K562 (cell line): ENCODE results near the gene SLC27A4. TPM values are rescaled to one million over a fixed set of nuclear protein-coding genes. Genes with fewer than 3 reads are reported as not detected.

Experiments
- ATAC-seq: fragments of 200-7000 bp; cut with Tn5 transposase; 3 replicates; pipeline ENCODE4 v1.9.1; 2020; ENCODE audit warnings: moderate library complexity
- BruUV-seq: library from RNA; stranded (reverse); fragments of 400-500 nt; replicated peaks from 2 replicates; lab custom pipeline; 2021; lab: Mats Ljungman, UMichigan
- CTCF ChIA-PET: fragments of 300-600 bp; formaldehyde crosslinking; extraction: SDS; loops from one replicate; lab custom pipeline; 2021; ENCODE audit warnings: low intra/inter-chr PET ratio; lab: Yijun Ruan, JAX
- POLR2A ChIA-PET: fragments of 300-600, 350-650 bp; sonication (Branson Sonifier 250); formaldehyde crosslinking; extraction: SDS; loops from one replicate; lab custom pipeline; 2021; ENCODE audit warnings: antibody characterized with exemption, inconsistent platforms; lab: Yijun Ruan, JAX
- DNase-seq, 4 experiments: peaks; one replicate each; pipeline versions ENCODE4 v3.0.0 to v3.0.0-alpha.2; 2011 to 2018; ENCODE audit warnings: low spot score in 3 of 4, mixed read lengths in 3 of 4; ENCODE audit errors: extremely low read depth in 1 of 4
- FAIRE-seq: peaks from 2 replicates; lab custom pipeline; 2011; peaks lifted over from hg19 to GRCh38; lab: Jason Lieb, UNC
- H2AFZ ChIP-seq: 2 replicates; pipeline ENCODE4 v1.6.0; 2011; ENCODE audit warnings: low read depth, low read length, control low read depth, inconsistent platforms
- H3K27ac ChIP-seq: fragments of 200-600 bp; 3 replicates; pipeline ENCODE4 v1.8.0; 2011; ENCODE audit warnings: low read depth, mild to moderate bottlenecking, control low read depth, inconsistent platforms, low read length, moderate library complexity, mixed read lengths; ENCODE audit errors: extremely low read depth
- H3K27me3 ChIP-seq, 2 experiments: fragments of 300-600 bp in 1 of 2; 2 replicates in 1 of 2; 3 replicates in 1 of 2; pipeline versions ENCODE4 v1.6.0 to v1.8.0; 2011; ENCODE audit warnings: inconsistent platforms in 2 of 2, low read length in 2 of 2, mild to moderate bottlenecking in 1 of 2, mixed read lengths in 1 of 2, moderate library complexity in 1 of 2; ENCODE audit not compliant: control insufficient read depth in 2 of 2, insufficient read depth in 2 of 2
- H3K36me3 ChIP-seq: fragments of 300-600 bp; 3 replicates; pipeline ENCODE4 v1.8.0; 2011; ENCODE audit warnings: mild to moderate bottlenecking, low read length, inconsistent platforms; ENCODE audit not compliant: control insufficient read depth, insufficient read depth
- H3K4me1 ChIP-seq, 2 experiments: fragments of 200-600 bp in 1 of 2; replicated peaks in 1 of 2; 2 replicates in 1 of 2; 3 replicates in 1 of 2; pipeline versions ENCODE4 v1.5.1 to v1.8.0; 2011; ENCODE audit warnings: inconsistent platforms in 2 of 2, low read length in 2 of 2, mild to moderate bottlenecking in 1 of 2, mixed read lengths in 1 of 2, moderate library complexity in 1 of 2; ENCODE audit not compliant: control insufficient read depth in 2 of 2, insufficient read depth in 2 of 2
- H3K4me2 ChIP-seq: 2 replicates; pipeline ENCODE4 v1.6.1; 2011; ENCODE audit warnings: low read length, control low read depth, inconsistent platforms, mixed read lengths; ENCODE audit not compliant: insufficient read depth
- H3K4me3 ChIP-seq: fragments of 200-600 bp; sonication (generic), shearing (Covaris generic); 2 replicates; pipeline ENCODE4 v1.5.1; 2016; ENCODE audit warnings: control low read depth, inconsistent platforms
- H3K79me2 ChIP-seq: fragments of 200-600 bp; 3 replicates; pipeline ENCODE4 v1.8.0; 2011; ENCODE audit warnings: low read length, inconsistent platforms; ENCODE audit not compliant: control insufficient read depth, insufficient read depth
- H3K9ac ChIP-seq, 2 experiments: 2 replicates each; pipeline versions ENCODE4 v1.6.0 to v1.6.1; 2011; ENCODE audit warnings: low read depth in 2 of 2, low read length in 2 of 2, control low read depth in 1 of 2, inconsistent platforms in 1 of 2, mild to moderate bottlenecking in 1 of 2, mixed read lengths in 1 of 2; ENCODE audit not compliant: insufficient read depth in 1 of 2
- H3K9me1 ChIP-seq: one replicate; pipeline ENCODE4 v1.6.0; 2011; ENCODE audit warnings: inconsistent platforms, mild to moderate bottlenecking, low read length, moderate library complexity; ENCODE audit not compliant: control insufficient read depth, insufficient read depth
- H3K9me3 ChIP-seq: replicated peaks from 2 replicates; pipeline ENCODE4 v1.5.1; 2011; ENCODE audit warnings: low read depth, low read length, inconsistent platforms; ENCODE audit not compliant: control insufficient read depth, insufficient read depth
- H4K20me1 ChIP-seq: replicated peaks from 2 replicates; pipeline ENCODE4 v1.6.1; 2011; ENCODE audit warnings: low read length, inconsistent platforms, mixed read lengths; ENCODE audit not compliant: control insufficient read depth, insufficient read depth
- CHD4 ChIP-seq: fragments of 200-600 bp; sonication (generic); IDR thresholded peaks from 3 replicates; pipeline ENCODE4 v1.6.1; 2012; ENCODE audit warnings: low read depth, mild to moderate bottlenecking, mixed read lengths, low read length, inconsistent platforms; ENCODE audit not compliant: insufficient read depth, insufficient replicate concordance, poor library complexity, severe bottlenecking
- CUX1 ChIP-seq: fragments of 200-800 bp; sonication (Bioruptor generic); IDR thresholded peaks from 2 replicates; pipeline ENCODE4 v1.6.1; 2016; ENCODE audit warnings: missing genetic modification characterization, missing compliant biosample characterization
- KDM4B ChIP-seq, 2 experiments: fragments of 450-650 bp in 1 of 2; sonication (generic) in 1 of 2; IDR thresholded peaks; 2 replicates each; pipeline ENCODE4 v1.6.1; 2016 to 2017; ENCODE audit warnings: borderline replicate concordance in 2 of 2, antibody characterized with exemption in 1 of 2, low read depth in 1 of 2, mild to moderate bottlenecking in 1 of 2
- PHB2 ChIP-seq: fragments of 450-650 bp; IDR thresholded peaks from 2 replicates; pipeline ENCODE4 v1.6.1; 2017; ENCODE audit warnings: low read depth
- TFAM ChIP-seq: fragments of 250-450 bp; sonication (Bioruptor Pico); conservative IDR thresholded peaks from 2 replicates; pipeline ENCODE4 v1.5.0; 2021; ENCODE audit warnings: mild to moderate bottlenecking, moderate library complexity
- TFAP4 ChIP-seq: sonication (generic); formaldehyde crosslinking; IDR thresholded peaks from 2 replicates; pipeline ENCODE4 v1.8.0; 2022; ENCODE audit warnings: missing genetic modification reagents, mild to moderate bottlenecking, moderate library complexity, borderline replicate concordance
- THRB ChIP-seq: fragments of 450-650 bp; formaldehyde crosslinking; conservative IDR thresholded peaks from 2 replicates; pipeline ENCODE4 v1.4.0; 2022; ENCODE audit warnings: mild to moderate bottlenecking, missing genetic modification characterization
- ZBTB2 ChIP-seq: fragments of 450-650 bp; IDR thresholded peaks from 2 replicates; pipeline ENCODE4 v1.6.1; 2016; ENCODE audit warnings: antibody characterized with exemption
- ZFP91 ChIP-seq: sonication (generic); formaldehyde crosslinking; IDR thresholded peaks from 2 replicates; pipeline ENCODE4 v1.8.0; 2022; ENCODE audit warnings: mild to moderate bottlenecking, missing genetic modification reagents
- ZNF197 ChIP-seq: fragments of 200-800 bp; sonication (Bioruptor generic); IDR thresholded peaks from 2 replicates; pipeline ENCODE4 v1.6.1; 2016; ENCODE audit warnings: low read depth, missing genetic modification characterization, missing compliant biosample characterization
- ZNF780A ChIP-seq: fragments of 250-450 bp; sonication (Bioruptor Pico); IDR thresholded peaks from 2 replicates; pipeline ENCODE4 v1.5.0; 2021; ENCODE audit warnings: mild to moderate bottlenecking
- WGBS: fragments of 100-300 bp; shearing (Covaris generic); methylation state at CpG from one replicate; pipeline ENCODE4 v1.1.6; 2016; ENCODE audit warnings: low coverage, mixed read lengths; ENCODE audit not compliant: insufficient coverage; ENCODE audit errors: missing lambda C conversion rate; 5-methylcytosine and 5-hydroxymethylcytosine counted together
- in situ Hi-C: fragments of 300-500 bp; cut with MboI; formaldehyde crosslinking; loops from 4 replicates; pipeline ENCODE4 v1.15.0; 2018; ENCODE audit warnings: inconsistent platforms, mixed read lengths
- intact Hi-C: fragments of 100-400 bp; cut with micrococcal nuclease; formaldehyde crosslinking; loops from 2 replicates; pipeline ENCODE4 v1.14.2; 2022
- polyA plus RNA-seq, 8 experiments: library from polyadenylated mRNA; depleted of rRNA in 4 of 8; stranded (reverse) in 5 of 8; unstranded in 3 of 8; fragments of >200 nt; fragmentation: Nextera tagmentation in 2 of 8; fragmentation: Illumina TruSeq in 1 of 8; extraction: Ambion mirVana in 2 of 8; extraction: Trizol in 1 of 8; gene quantifications; 2 replicates each; pipeline versions ENCODE4 v1.2.1 to v1.2.3, GENCODE V29; 2011 to 2014; ENCODE audit warnings: inconsistent platforms in 1 of 8, missing spikeins in 1 of 8
- total RNA-seq, 7 experiments: library from RNA; depleted of rRNA in 6 of 7; stranded (reverse); fragments of >200 nt in 6 of 7; fragmentation: Illumina TruSeq in 2 of 7; extraction: Trizol in 2 of 7; gene quantifications; 2 replicates each; pipeline versions ENCODE4 v1.2.1 to v1.2.3, GENCODE V29; 2011 to 2021; ENCODE audit warnings: low replicate concordance in 1 of 7

SLC27A4 gene
- total and polyA plus RNA-seq, 9 of the 15 experiments (the other 6 are each of a cell fraction or from before 2014, with no cell fraction given) = 0.25 to 35.7 (median 14.0) TPM

- FAIRE-seq (no peak), ATAC-seq (no peak), DNase-seq (no peak)
- H2AFZ ChIP-seq = no peak overlapping the region
- no peaks in the 10 kb centered on the region for H3K9me3 ChIP-seq
- no TSS peak for BruUV-seq
- no peaks in the 10 kb centered on the region for H3K27me3 ChIP-seq
- H3K27ac ChIP-seq = no peak overlapping the region
- no peak overlapping the region for H3K4me3 ChIP-seq
- WGBS = 84% methylated on average over 9 of the region's 10 CpGs
- in situ Hi-C loops = no loop called here
- peaks cover 5% of the 10 kb centered on the region for H3K9me1 ChIP-seq
- H4K20me1 ChIP-seq = no peaks in the 10 kb centered on the region
- H3K36me3 ChIP-seq = peaks cover 83% of the 10 kb centered on the region; the same call in 2 of the 3 replicates
- CTCF ChIA-PET = no interaction called here
- no peaks in the 10 kb centered on the region for H3K79me2 ChIP-seq
- intact Hi-C loops = no loop called here
- no peak overlapping the region for H3K9ac ChIP-seq
- no peak overlapping the region for H3K4me2 ChIP-seq
- H3K4me1 ChIP-seq = peaks cover 0 to 5% of the 10 kb centered on the region in 2 experiments; a peak in 1 of 5 replicates
- POLR2A ChIA-PET = interaction anchor here (0.6 to 1.3 kb wide), 2 partner anchors 17 to 138 kb away, joined by 3 to 5 read pairs; partner anchors contain the start of gene URM1
- TF ChIP-seq ZBTB2 (no peak), ZFP91 (no peak), ZNF197 (CRISPR knock-in tag) (no peak), TFAP4 (CRISPR knock-in tag) (no peak), CUX1 (CRISPR knock-in tag) (no peak), ZNF780A (CRISPR knock-in tag) (no peak), PHB2 (no peak), KDM4B (IDR thresholded peaks at IDR 0.05; ENCODE audit: borderline replicate concordance in 2 of 2, low read depth in 1 of 2) (no peak), THRB (CRISPR knock-in tag) (no peak), CHD4 (no peak), TFAM (CRISPR knock-in tag) (no peak)
These were observed 47.8 kb downstream of the SLC27A4 start for GRCh38 chr9:128388150-128388549.
